Erythroblast (primary cell): ENCODE results near the gene CDCA7L.

Source experiments
- DNase-seq, 2 experiments: peaks; one replicate each; lab custom pipeline; 2025; lab: John Stamatoyannopoulos, UW
- GATA1 ChIP-seq: IDR thresholded peaks from 2 replicates; pipeline ENCODE4 v1.6.1; 2011; ENCODE audit warnings: low read depth, mild to moderate bottlenecking, control low read depth, low read length, moderate library complexity
- POLR2A ChIP-seq: IDR thresholded peaks from 2 replicates; pipeline ENCODE4 v1.6.1; 2011; ENCODE audit warnings: mild to moderate bottlenecking, low read length

The CDCA7L gene

DNA sequence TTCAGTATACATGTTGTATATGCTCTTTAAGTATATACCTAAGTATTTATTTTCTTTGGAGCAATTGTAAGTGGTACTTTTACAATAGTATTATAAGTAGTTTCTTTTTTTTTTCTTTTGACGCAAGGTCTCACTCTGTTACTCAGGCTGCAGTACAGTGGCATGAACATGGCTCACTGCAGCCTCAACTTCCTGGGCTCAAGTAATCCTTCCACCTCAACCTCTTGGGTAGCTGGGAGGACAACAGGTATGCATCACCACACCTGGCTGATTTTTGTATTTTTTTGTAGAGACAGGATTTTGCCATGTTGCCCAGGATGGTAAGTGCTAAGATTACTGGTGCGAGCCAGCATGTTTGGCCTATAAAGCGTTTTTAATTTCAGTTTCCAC lies 13.7 kb upstream of the CDCA7L start:
- TF ChIP-seq GATA1: no peak
- TF ChIP-seq POLR2A: no peak
- no peak for DNase-seq

DNA sequence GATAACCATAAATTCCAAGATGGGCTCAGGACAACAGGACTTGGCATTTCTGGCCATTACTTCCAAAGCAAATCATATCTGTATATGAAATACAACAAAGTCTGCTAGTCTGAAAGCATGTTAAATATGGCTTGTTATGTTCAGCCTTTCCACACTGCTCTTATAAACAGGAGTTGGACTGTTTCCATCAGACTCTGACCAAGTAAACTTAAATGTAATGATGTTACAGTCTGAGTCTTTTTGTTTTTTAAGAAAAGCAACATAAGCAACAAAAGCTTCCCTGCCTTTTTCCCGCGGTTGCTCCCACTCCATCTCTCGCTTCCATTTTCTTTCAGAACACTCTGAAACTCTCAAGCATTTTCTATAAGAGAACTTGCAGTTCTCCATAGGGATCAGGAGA lies 8.1 kb upstream of the CDCA7L start:
- TF ChIP-seq GATA1: no peak
- TF ChIP-seq POLR2A: no peak
- DNase-seq: no peak

DNA sequence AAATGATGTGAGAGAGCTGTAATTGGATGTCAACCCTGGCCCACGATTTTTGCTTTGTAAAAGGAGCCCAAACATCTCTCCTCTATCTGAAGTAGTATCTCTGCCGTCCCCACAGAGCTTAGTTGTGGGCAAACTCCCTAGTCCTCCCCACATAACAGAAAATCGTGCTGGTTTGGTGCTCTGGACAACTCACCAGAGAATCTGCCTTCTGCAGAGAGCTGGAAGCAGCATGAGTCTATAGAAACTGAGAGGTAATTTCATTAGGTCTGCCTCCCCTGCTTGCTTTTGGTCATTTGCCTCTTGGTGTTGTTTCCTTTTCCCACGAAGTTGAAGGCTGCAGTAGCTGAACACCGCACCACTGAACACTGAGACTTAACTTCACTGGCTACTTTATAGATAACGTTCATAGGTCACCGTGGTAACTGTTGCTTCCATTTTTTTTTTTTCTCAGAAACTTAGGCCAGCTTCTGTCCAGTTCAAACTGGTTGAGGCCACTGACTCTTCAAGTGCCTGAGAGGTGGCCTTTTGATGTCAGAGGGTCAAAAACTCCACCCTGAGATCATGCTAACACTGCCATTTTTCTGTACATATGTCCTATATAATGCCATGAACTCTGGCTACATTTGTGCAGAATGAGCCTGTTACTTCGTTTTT lies 3.3 kb upstream of the CDCA7L start:
- peak; percentile 19 to 21 for DNase-seq

DNA sequence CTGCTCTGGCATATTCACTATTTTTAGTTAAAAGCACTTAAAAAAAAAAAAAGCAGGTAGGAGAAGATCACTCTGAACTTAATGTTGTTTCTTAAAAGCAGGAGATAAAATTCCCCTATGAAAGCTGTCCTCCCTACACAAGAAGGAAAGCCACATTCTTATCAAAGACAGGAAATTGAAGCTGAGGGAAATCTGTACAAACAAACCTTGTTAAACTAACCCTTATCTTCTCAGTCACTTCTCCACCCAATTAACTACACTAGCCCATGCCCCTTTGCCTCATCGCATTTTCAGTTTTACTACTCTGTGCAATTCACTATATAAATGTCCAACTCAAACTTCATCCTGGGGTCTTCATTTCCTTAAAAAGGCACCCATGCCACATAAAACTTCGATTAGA lies 2.7 kb upstream of the CDCA7L start:
- peak in 1 of 2 experiments; percentile 15 for DNase-seq

More for the DNA sequence above, 3.3 kb upstream of the CDCA7L start:
- TF ChIP-seq POLR2A: no peak
- no peak for TF ChIP-seq GATA1

DNA sequence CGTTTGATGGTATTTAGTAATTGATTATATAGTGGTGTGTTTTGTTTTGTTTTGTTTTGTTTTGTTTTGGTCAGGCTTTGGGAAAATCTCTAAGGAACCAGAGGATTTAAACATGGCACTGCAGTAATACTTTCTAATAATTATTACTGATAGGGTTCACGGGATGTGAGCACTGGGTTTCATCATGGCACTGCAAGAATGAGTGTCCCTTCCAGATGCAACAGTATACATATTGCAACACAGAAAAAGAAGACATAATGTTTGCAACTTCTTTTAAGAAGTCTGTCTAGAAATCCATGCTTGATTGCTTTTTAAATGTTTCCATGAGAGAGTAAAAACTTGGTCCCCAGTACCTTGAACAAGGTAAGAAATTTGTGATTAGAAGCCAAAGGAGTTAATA lies 2.2 kb upstream of the CDCA7L start:
- TF ChIP-seq POLR2A (no peak), GATA1 (no peak)
- DNase-seq: peak in 1 of 2 experiments; percentile 24

More for the DNA sequence above, 2.7 kb upstream of the CDCA7L start:
- no peak for TF ChIP-seq GATA1

DNA sequence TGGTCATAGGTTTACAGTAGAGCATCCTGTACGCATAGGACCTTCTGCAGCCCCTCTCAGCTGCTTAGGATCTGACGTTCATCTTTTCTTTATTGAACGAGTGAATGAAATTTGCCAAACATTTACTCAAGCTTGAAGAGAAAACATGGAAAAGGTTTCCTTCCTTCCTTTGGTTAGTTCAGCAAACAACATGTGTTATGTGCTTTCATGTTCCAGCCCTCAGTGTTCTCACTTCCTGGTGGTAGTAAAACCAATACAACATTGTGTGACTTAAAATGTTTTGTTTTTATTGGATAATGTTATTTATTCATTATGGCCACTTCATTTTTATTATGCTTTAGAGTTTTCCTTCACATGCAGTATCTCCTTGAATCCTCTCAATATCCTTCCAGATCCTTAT lies 1.4 kb upstream of the CDCA7L start:
- no peak for DNase-seq

DNA sequence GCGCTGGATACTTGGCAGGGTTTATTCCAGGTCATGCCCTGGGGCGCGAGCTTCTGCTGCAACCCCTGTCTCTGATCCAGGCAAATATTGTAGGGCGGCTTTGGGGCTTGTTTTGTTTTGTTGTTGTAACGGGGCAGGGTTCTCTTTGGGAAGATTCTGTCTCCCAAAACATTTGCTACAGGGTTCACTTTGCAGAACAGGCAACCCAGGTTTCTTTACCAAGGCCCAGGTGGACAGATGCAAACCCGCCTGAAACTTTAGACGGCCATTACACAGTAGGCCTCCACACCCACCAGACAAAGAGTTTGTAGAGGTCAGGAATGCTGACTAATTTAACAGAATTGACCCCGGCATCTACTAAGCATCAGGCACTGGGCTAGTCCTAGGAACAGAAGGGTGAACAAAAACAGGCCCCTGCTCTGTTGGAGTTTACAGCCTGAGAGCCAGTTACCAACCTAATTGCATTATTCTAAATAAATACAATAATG lies 567 bp upstream of the CDCA7L start:
- TF ChIP-seq POLR2A (no peak), GATA1 (no peak)
- DNase-seq: no peak

More for the DNA sequence above, 1.4 kb upstream of the CDCA7L start:
- no peak for TF ChIP-seq POLR2A
- TF ChIP-seq GATA1: no peak

DNA sequence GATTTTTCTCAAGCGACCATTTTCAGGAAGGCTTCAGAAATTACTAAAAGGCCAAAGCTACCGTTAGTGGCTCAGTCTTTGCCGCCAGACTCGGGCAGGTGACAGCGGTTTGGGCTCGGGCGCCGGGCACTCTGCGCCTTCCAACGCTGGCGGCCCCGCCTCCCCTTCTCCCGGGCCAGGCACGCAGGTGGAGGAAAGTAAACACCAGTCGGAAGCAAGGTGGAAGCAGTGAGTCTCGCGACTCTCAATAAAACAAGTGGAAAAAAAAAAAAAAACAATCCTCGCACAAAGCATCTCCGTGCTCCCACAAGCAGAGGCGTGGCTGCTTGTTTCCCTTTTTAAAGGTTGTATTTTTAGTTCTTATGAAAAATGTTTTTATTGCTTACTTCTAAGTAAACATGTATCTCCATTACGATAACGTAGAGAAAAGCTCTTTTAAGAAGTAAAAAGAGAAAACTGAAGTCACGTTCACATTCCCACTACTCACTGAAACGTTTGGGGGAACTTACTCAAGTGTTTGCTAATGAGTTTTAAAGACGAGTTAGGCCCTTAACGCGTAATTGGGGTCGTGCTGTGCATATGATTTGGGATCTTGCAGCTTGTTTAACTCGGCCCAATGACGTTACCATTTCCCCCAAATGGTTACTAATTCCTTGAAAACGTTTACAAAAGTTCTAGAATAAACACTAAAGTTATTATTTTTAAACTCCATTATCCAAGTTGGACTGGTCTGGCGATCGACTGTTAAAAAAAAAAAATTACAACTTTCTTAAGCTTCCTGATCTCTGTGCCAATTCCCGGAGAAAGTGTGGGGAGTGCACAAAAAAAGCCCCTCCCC lies 864 bp downstream of the CDCA7L start:
- peak; percentile 71 to 75 for DNase-seq
- TF ChIP-seq GATA1 (no peak), POLR2A (no peak)

DNA sequence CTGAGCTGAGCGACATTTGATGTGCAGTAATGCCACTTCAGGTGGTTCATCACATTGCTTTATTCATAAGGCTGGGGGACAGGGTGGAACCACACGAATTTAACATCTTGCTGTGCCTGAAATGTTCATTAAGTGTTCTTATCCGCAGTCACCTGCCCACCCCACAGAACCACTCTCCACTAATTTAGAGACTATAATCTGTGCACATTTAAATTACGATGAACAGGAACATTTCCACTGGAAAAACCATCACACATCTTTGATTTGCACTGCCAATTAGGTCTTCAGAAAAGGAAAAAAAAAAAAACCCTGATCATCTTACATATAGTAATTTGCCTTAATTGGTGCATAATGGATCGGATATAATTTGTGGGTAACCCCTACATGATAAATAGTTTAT lies 2.3 kb downstream of the CDCA7L start:
- DNase-seq: no peak
- TF ChIP-seq POLR2A (no peak), GATA1 (no peak)

DNA sequence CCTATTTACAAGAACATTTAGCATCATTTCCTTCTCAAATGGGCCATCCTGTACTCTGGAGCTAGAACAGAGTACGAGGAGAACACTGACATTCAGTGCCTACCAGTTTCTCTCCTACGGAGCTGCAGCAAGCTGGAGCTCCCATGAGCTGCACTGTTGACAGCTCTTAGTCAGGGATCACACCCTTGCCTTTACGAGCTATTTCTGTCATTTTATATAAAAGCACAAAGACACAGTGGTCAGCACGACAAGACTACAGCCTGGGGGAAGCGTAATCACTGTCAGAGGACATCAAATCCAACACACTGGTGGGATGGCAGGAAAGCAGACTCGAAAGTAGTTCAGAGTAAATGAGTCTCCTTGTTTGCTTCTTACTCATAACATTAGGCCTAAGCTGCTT lies 2.7 kb downstream of the CDCA7L start:
- DNase-seq: no peak
- TF ChIP-seq GATA1 (no peak), POLR2A (no peak)

DNA sequence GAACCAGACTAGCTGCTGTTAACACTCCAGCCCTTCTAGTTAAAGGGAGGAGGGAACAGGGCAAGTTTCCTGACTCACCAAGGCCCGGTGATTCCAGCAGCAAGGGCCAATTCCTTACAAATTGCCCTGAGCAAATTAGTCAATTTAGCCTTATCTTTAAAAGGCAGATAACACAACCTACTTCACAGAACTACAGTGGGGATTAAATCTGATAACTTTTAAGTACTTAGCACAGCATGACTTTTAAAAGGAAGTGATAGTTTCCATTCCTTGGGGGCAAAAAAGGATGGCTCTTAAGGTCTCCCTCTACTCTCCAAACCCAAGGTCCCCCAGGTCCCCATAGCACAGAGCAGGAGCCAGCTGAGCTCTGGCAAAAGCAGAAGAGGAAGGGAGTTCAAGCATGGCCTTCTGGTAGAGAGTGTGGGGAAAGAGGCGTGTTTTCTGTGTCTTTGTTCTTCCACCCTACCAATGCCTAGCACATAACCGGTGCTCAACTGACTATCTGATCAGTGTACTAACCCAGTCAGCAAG lies 4.0 kb downstream of the CDCA7L start:
- TF ChIP-seq POLR2A (no peak), GATA1 (no peak)
- DNase-seq: peak; percentile 24 to 48

DNA sequence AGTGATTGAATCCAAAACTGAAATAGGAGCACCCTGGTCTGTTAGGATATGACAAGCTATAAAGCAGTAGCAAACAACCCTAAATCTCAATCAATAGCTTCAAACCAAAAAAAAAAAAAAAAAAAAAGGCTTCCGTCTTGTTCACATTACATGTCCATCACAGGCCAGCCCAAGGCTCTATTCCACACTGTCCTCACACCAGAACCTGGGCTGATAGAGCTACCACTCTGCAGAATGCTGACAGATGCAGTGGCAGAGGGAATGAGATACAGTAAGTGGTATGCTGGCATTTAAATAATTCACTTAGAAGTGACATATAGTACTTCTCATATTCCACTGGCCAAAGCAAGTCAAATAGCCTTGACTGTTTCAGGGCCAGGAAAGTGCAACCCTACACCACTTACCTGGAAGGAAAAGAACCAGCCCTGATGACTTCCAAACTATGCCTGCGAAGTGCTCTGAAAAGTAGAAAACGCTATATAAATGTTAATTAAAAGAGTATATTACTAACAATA lies 5.8 kb downstream of the CDCA7L start:
- no peak for DNase-seq
- TF ChIP-seq POLR2A: no peak
- no peak for TF ChIP-seq GATA1

DNA sequence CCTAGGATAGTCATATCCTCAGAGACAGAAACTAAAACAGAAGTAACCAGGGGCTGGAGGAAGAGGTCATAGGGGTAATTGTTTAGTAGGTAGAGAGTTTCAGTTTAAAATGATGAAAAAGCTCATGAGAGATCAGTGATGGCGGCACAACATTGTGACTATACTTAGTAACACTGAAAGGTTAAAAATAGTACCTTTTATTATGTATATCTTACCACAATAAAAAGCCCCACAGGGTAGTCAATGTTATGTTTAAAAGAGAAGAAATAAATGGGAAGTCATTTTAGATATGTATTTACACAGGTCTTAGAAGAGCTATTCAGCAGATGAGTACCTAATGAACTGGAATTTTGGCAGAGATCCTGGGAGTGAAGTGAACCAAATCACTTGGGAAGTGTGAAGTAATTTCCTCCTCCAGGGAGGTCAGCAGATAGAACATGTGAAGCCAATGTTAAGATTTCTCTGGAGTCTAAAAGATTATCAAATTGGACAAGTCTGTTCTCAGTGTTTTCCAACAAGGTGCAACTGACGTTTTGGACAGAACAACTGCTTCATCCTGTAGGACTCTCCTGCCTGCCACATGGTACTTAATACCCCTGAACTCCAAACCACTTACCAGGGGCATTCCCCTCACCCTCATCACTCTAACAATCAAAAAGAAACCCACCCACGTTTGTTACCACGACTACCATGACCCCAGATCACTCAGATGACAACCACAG lies 6.4 kb downstream of the CDCA7L start:
- no peak for TF ChIP-seq GATA1
- no peak for TF ChIP-seq POLR2A
- DNase-seq: no peak

DNA sequence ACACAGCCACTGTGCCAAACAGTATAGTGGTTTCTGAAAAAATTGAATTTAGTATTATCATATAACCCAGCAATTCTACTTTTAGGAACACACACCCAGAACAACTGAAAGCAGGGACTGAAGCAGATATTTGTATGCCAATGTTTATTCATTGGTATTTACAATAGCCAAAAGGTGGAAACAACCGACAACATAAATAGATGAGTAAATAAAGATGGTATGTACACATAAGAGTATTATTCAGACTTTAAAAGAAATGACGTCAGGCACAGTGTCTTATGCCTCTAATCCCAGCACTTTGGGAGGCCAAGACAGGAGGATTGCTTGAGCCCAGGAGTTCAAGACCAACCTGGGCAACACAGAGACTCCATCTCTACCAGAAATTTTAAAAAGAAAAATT lies 7.2 kb downstream of the CDCA7L start:
- TF ChIP-seq POLR2A: no peak
- no peak for TF ChIP-seq GATA1

More for the DNA sequence above, 7.2 kb downstream of the CDCA7L start:
- no peak for DNase-seq
